Activated CD4-positive, alpha-beta memory T cell treated with anti-CD3 and anti-CD28 coated beads for 36 hours (primary cell): ENCODE results near the gene GATAD2A. TPM values are rescaled to one million over a fixed set of nuclear protein-coding genes. Genes with fewer than 3 reads are reported as not detected.

ENCODE experiments used
- CTCF ChIA-PET: fragments of 350-600 bp; sonication (Branson Sonifier 250); formaldehyde crosslinking; loops from one replicate; lab custom pipeline; 2021; ENCODE audit warnings: antibody characterized with exemption, inconsistent platforms; lab: Charles Lee
- POLR2A ChIA-PET: fragments of 350-600 bp; sonication (Branson Sonifier 250); formaldehyde crosslinking; loops from one replicate; lab custom pipeline; 2021; ENCODE audit warnings: antibody characterized with exemption; lab: Charles Lee
- DNase-seq: peaks from one replicate; pipeline ENCODE4 v3.0.0-alpha.2; 2020
- H3K27ac Mint-ChIP-seq: one replicate; pipeline ENCODE4 v1.8.0; 2021; ENCODE audit warnings: mixed read lengths
- H3K27me3 Mint-ChIP-seq: one replicate; pipeline ENCODE4 v1.8.0; 2021; ENCODE audit warnings: mixed read lengths
- H3K36me3 Mint-ChIP-seq: one replicate; pipeline ENCODE4 v1.8.0; 2021; ENCODE audit warnings: mixed read lengths
- H3K4me1 Mint-ChIP-seq: one replicate; pipeline ENCODE4 v1.8.0; 2021; ENCODE audit warnings: low read depth, mixed read lengths
- H3K4me3 Mint-ChIP-seq: one replicate; pipeline ENCODE4 v1.8.0; 2021; ENCODE audit warnings: mild to moderate bottlenecking, mixed read lengths
- H3K9me3 Mint-ChIP-seq: one replicate; pipeline ENCODE4 v1.8.0; 2021; ENCODE audit warnings: mixed read lengths
- intact Hi-C: fragments of 100-400 bp; cut with micrococcal nuclease; formaldehyde crosslinking; loops from one replicate; pipeline ENCODE4 v1.15.1; 2023
- total RNA-seq, 2 experiments: library from RNA; stranded (reverse); gene quantifications; one replicate each; pipeline ENCODE4 v1.2.3, GENCODE V29; 2021

The GATAD2A gene
- total RNA-seq, 2 experiments from 2014 or later, result 114 TPM

- Mint-ChIP-seq H3K4me3 (no peak overlapping the region), H3K4me1 (peaks cover 70% of the 10 kb centered on the region), H3K27me3 (no peaks in the 10 kb centered on the region), H3K27ac (peak overlapping the region; percentile 10), H3K9me3 (peaks cover 10% of the 10 kb centered on the region), H3K36me3 (peaks cover 18% of the 10 kb centered on the region)
- intact Hi-C loops, result no loop called here
- DNase-seq, result no peak
- ChIA-PET CTCF (interaction anchor here (1.2 to 1.4 kb wide), 2 partner anchors 14 to 47 kb away, joined by 3 to 4 read pairs; no protein-coding TSS in a partner anchor), POLR2A (interaction anchor here (0.6 to 1.2 kb wide), 3 partner anchors 17 to 46 kb away, joined by 4 read pairs; partner anchors contain the start of gene GATAD2A)
Observed at GRCh38 chr19:19443283-19443682, 37.8 kb downstream of the GATAD2A start.

GRCh38 chr19:19443902-19444680, 38.6 kb downstream of the GATAD2A start:
- DNase-seq, result peak; percentile 56
- Mint-ChIP-seq H3K4me1 (peaks cover 70% of the 10 kb centered on the region), H3K27ac (peak overlapping the region; percentile 85), H3K9me3 (peaks cover 10% of the 10 kb centered on the region), H3K27me3 (no peaks in the 10 kb centered on the region), H3K36me3 (peaks cover 18% of the 10 kb centered on the region), H3K4me3 (no peak overlapping the region)
- ChIA-PET POLR2A (interaction anchor here (1.0 to 1.2 kb wide), 2 partner anchors 16 to 39 kb away, joined by 4 read pairs; partner anchors contain the start of gene GATAD2A), CTCF (interaction anchor here (1.2 to 1.4 kb wide), 2 partner anchors 15 to 46 kb away, joined by 3 to 4 read pairs; no protein-coding TSS in a partner anchor)
- intact Hi-C loops, result no loop called here

GRCh38 chr19:19444681-19445155, 39.2 kb downstream of the GATAD2A start:
- peak; percentile 63 for DNase-seq
- ChIA-PET CTCF (no interaction called here), POLR2A (no interaction called here)
- Mint-ChIP-seq H3K36me3 (peaks cover 18% of the 10 kb centered on the region), H3K27ac (peak overlapping the region; percentile 85), H3K4me3 (no peak overlapping the region), H3K27me3 (no peaks in the 10 kb centered on the region), H3K9me3 (peaks cover 10% of the 10 kb centered on the region), H3K4me1 (peaks cover 67% of the 10 kb centered on the region)
- intact Hi-C loops, result no loop called here

DNA sequence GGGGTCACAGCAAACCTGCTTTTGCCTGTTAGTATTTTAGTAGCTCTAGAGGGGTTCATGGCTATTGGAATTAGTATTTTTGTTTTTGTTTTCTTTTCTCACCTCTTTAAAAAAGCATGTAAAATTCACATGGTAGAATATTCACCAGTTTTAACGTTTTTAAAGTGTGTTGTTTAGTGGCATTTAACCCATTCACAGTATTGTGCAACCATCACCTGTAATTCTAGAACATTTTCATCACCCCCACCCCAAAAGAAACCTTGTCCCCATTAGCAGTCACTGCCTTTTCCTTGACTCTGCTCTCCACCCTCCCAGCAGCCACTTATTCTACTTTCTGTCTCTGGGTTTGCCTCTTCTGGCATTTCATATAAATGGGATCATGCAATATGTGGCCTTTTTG, 39.8 kb downstream of the GATAD2A start:
- ChIA-PET CTCF (no interaction called here), POLR2A (no interaction called here)
- Mint-ChIP-seq H3K4me1 (peaks cover 70% of the 10 kb centered on the region), H3K9me3 (peaks cover 10% of the 10 kb centered on the region), H3K36me3 (peaks cover 18% of the 10 kb centered on the region), H3K27ac (peak overlapping the region; percentile 82), H3K4me3 (no peak overlapping the region), H3K27me3 (no peaks in the 10 kb centered on the region)
- intact Hi-C loops, result no loop called here
- DNase-seq, result no peak

- intact Hi-C loops, result loop anchor here (1.0 to 2.0 kb wide), 3 partner anchors 13 to 43 kb away; no protein-coding TSS in a partner anchor
- Mint-ChIP-seq H3K9me3 (peaks cover 10% of the 10 kb centered on the region), H3K4me3 (peak overlapping the region; percentile 51), H3K27me3 (no peaks in the 10 kb centered on the region), H3K36me3 (peaks cover 18% of the 10 kb centered on the region), H3K4me1 (peaks cover 71% of the 10 kb centered on the region), H3K27ac (peak overlapping the region; percentile 82)
- peak; percentile 39 for DNase-seq
- POLR2A ChIA-PET, result no interaction called here
- CTCF ChIA-PET, result no interaction called here
Observed at GRCh38 chr19:19445911-19446361, 40.5 kb downstream of the GATAD2A start.

- peaks cover 79% of the 10 kb centered on the region for H3K4me1 Mint-ChIP-seq
- H3K9me3 Mint-ChIP-seq, result peaks cover 10% of the 10 kb centered on the region
- H3K4me3 Mint-ChIP-seq, result no peak overlapping the region
- ChIA-PET CTCF (interaction anchor here (1.2 kb wide), 1 partner anchor 11 kb away, joined by 3 read pairs; no protein-coding TSS in a partner anchor), POLR2A (interaction anchor here (1.7 kb wide), 1 partner anchor 82 kb away, joined by 4 read pairs; no protein-coding TSS in a partner anchor)
- H3K36me3 Mint-ChIP-seq, result peaks cover 18% of the 10 kb centered on the region
- H3K27ac Mint-ChIP-seq, result peak overlapping the region; percentile 39
- no peaks in the 10 kb centered on the region for H3K27me3 Mint-ChIP-seq
- no peak for DNase-seq
- intact Hi-C loops, result loop anchor here (1.0 to 2.0 kb wide), 3 partner anchors 12 to 42 kb away; no protein-coding TSS in a partner anchor
Observed at GRCh38 chr19:19446655-19447437, 41.4 kb downstream of the GATAD2A start.

- intact Hi-C loops, result loop anchor here (2.0 kb wide), 2 partner anchors 41 kb away; no protein-coding TSS in a partner anchor
- peak; percentile 66 for DNase-seq
- peaks cover 87% of the 10 kb centered on the region for H3K4me1 Mint-ChIP-seq
Observed at GRCh38 chr19:19447536-19448237, 42.2 kb downstream of the GATAD2A start.

DNA sequence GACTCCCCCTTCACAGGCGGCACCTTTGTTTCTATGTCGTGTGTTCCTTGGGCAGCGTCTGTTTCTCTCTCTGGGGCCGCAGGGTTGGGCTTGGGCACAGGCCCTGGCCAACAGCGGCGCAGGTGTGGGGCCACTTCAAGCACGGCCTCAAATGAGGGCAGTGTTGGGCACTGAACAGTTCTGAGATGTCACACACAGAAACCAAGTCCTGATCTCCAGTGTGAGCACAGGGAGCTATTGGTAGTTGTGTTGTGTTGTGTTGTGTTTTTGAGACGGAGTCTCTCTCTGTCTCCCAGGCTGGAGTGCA, 42.7 kb downstream of the GATAD2A start:
- intact Hi-C loops, result no loop called here
- Mint-ChIP-seq H3K4me1 (peaks cover 87% of the 10 kb centered on the region), H3K27ac (no peak overlapping the region), H3K27me3 (no peaks in the 10 kb centered on the region), H3K9me3 (peaks cover 8% of the 10 kb centered on the region), H3K4me3 (no peak overlapping the region), H3K36me3 (peaks cover 12% of the 10 kb centered on the region)
- POLR2A ChIA-PET, result interaction anchor here (1.7 kb wide), 1 partner anchor 83 kb away, joined by 4 read pairs; no protein-coding TSS in a partner anchor
- CTCF ChIA-PET, result interaction anchor here (0.7 kb wide), 1 partner anchor 43 kb away, joined by 3 read pairs; the partner anchor contains the start of gene GATAD2A
- DNase-seq, result no peak

More at GRCh38 chr19:19447536-19448237, 42.2 kb downstream of the GATAD2A start:
- Mint-ChIP-seq H3K4me3 (no peak overlapping the region), H3K36me3 (peaks cover 16% of the 10 kb centered on the region), H3K27me3 (no peaks in the 10 kb centered on the region), H3K9me3 (peaks cover 10% of the 10 kb centered on the region), H3K27ac (peak overlapping the region; percentile 39)
- ChIA-PET CTCF (interaction anchor here (0.7 to 1.2 kb wide), 2 partner anchors 12 to 43 kb away, joined by 3 read pairs; partner anchors contain the start of gene GATAD2A), POLR2A (interaction anchor here (1.7 kb wide), 1 partner anchor 83 kb away, joined by 4 read pairs; no protein-coding TSS in a partner anchor)

- Mint-ChIP-seq H3K9me3 (no peaks in the 10 kb centered on the region), H3K27ac (peak overlapping the region; percentile 43), H3K36me3 (no peaks in the 10 kb centered on the region), H3K4me3 (no peak overlapping the region), H3K4me1 (peaks cover 61% of the 10 kb centered on the region), H3K27me3 (no peaks in the 10 kb centered on the region)
- intact Hi-C loops, result loop anchor here (1.0 kb wide), 1 partner anchor 8 kb away; no protein-coding TSS in a partner anchor
- DNase-seq, result peak; percentile 70
- CTCF ChIA-PET, result interaction anchor here (0.7 to 0.8 kb wide), 2 partner anchors 46 to 102 kb away, joined by 3 read pairs; partner anchors contain the start of gene GATAD2A
- POLR2A ChIA-PET, result no interaction called here
Observed at GRCh38 chr19:19451429-19452242, 46.2 kb downstream of the GATAD2A start.

GRCh38 chr19:19452243-19453124, 47.0 kb downstream of the GATAD2A start:
- H3K9me3 Mint-ChIP-seq, result no peaks in the 10 kb centered on the region
- CTCF ChIA-PET, result interaction anchor here (0.7 to 0.8 kb wide), 2 partner anchors 47 to 102 kb away, joined by 3 read pairs; partner anchors contain the start of gene GATAD2A

More at GRCh38 chr19:19452243-19453124, 47.0 kb downstream of the GATAD2A start:
- POLR2A ChIA-PET, result no interaction called here
- Mint-ChIP-seq H3K27ac (peak overlapping the region; percentile 43), H3K36me3 (no peaks in the 10 kb centered on the region), H3K4me3 (no peak overlapping the region), H3K4me1 (peaks cover 61% of the 10 kb centered on the region), H3K27me3 (no peaks in the 10 kb centered on the region)
- no peak for DNase-seq
- intact Hi-C loops, result no loop called here
